Astrocyte (in vitro differentiated cells and primary cell): Measurements from ENCODE around the gene PRKCE. TPM values are rescaled to one million over a fixed set of nuclear protein-coding genes. Genes with fewer than 3 reads are reported as not detected.
A peak's percentile ranks its signal among the peaks of the same experiment; 100 is the strongest.

ENCODE experiments used
- DNase-seq: peaks from one replicate; pipeline ENCODE4 v3.0.0-alpha.2; 2010; ENCODE audit warnings: low read depth
- FAIRE-seq: peaks from 2 replicates; lab custom pipeline; 2011; peaks lifted over from hg19 to GRCh38; lab: Jason Lieb, UNC
- H2AFZ ChIP-seq: 2 replicates; pipeline ENCODE4 v1.6.0; 2012; ENCODE audit warnings: low read depth, low read length, inconsistent platforms
- H3K27ac ChIP-seq: 2 replicates; pipeline ENCODE4 v1.5.1; 2011; ENCODE audit warnings: low read depth, low read length, inconsistent platforms
- H3K27me3 ChIP-seq: 2 replicates; pipeline ENCODE4 v1.6.0; 2011; ENCODE audit warnings: low read length, inconsistent platforms; ENCODE audit not compliant: insufficient read depth
- H3K36me3 ChIP-seq: 2 replicates; pipeline ENCODE4 v1.5.1; 2011; ENCODE audit warnings: low read length, inconsistent platforms; ENCODE audit not compliant: insufficient read depth
- H3K4me1 ChIP-seq: 2 replicates; pipeline ENCODE4 v1.5.1; 2011; ENCODE audit warnings: low read length, inconsistent platforms; ENCODE audit not compliant: insufficient read depth
- H3K4me2 ChIP-seq: 2 replicates; pipeline ENCODE4 v1.6.0; 2012; ENCODE audit warnings: low read length, inconsistent platforms
- H3K4me3 ChIP-seq: 2 replicates; pipeline ENCODE4 v1.5.1; 2011; ENCODE audit warnings: low read depth, mild to moderate bottlenecking, low read length, inconsistent platforms; ENCODE audit not compliant: insufficient read depth
- H3K79me2 ChIP-seq: 2 replicates; pipeline ENCODE4 v1.6.0; 2012; ENCODE audit warnings: mild to moderate bottlenecking, low read length, inconsistent platforms; ENCODE audit not compliant: insufficient read depth
- H3K9ac ChIP-seq: 2 replicates; pipeline ENCODE4 v1.6.0; 2012; ENCODE audit warnings: mild to moderate bottlenecking, low read length, inconsistent platforms
- H3K9me3 ChIP-seq: 2 replicates; pipeline ENCODE4 v1.5.1; 2012; ENCODE audit warnings: low read depth, mild to moderate bottlenecking, low read length, inconsistent platforms; ENCODE audit not compliant: insufficient read depth
- H4K20me1 ChIP-seq: 2 replicates; pipeline ENCODE4 v1.6.0; 2012; ENCODE audit warnings: low read length, inconsistent platforms; ENCODE audit not compliant: insufficient read depth
- H3K27ac Mint-ChIP-seq: one replicate; pipeline ENCODE4 v1.8.0; 2021; ENCODE audit warnings: mild to moderate bottlenecking, mixed read lengths; ENCODE audit not compliant: unreplicated experiment
- H3K27me3 Mint-ChIP-seq: one replicate; pipeline ENCODE4 v1.8.0; 2021; ENCODE audit warnings: low read depth, mixed read lengths; ENCODE audit not compliant: unreplicated experiment
- H3K36me3 Mint-ChIP-seq: one replicate; pipeline ENCODE4 v1.8.0; 2021; ENCODE audit warnings: low read depth, mixed read lengths; ENCODE audit not compliant: unreplicated experiment
- H3K4me1 Mint-ChIP-seq: one replicate; pipeline ENCODE4 v1.8.0; 2021; ENCODE audit warnings: low read depth, mixed read lengths; ENCODE audit not compliant: unreplicated experiment
- H3K4me3 Mint-ChIP-seq: one replicate; pipeline ENCODE4 v1.8.0; 2021; ENCODE audit warnings: mild to moderate bottlenecking, moderate library complexity, mixed read lengths; ENCODE audit not compliant: unreplicated experiment
- H3K9me3 Mint-ChIP-seq: one replicate; pipeline ENCODE4 v1.8.0; 2021; ENCODE audit warnings: mild to moderate bottlenecking, mixed read lengths; ENCODE audit not compliant: unreplicated experiment
- EZH2 ChIP-seq: IDR thresholded peaks from 2 replicates; pipeline ENCODE4 v1.6.1; 2012; ENCODE audit warnings: mild to moderate bottlenecking, low read length, inconsistent platforms; ENCODE audit not compliant: insufficient read depth
- total RNA-seq: library from RNA; stranded (reverse); gene quantifications from 2 replicates; pipeline ENCODE4 v1.2.1, GENCODE V29; 2021
- TF ChIP-seq, protein P1 (sequence below): IDR thresholded peaks from 2 replicates; pipeline ENCODE4 v1.5.1; 2011; ENCODE audit warnings: low read depth, mild to moderate bottlenecking, inconsistent platforms, low read length, moderate library complexity; ENCODE audit not compliant: insufficient read depth

The PRKCE gene
- total RNA-seq, 1 donor from 2014 or later = 12.8 TPM

DNA sequence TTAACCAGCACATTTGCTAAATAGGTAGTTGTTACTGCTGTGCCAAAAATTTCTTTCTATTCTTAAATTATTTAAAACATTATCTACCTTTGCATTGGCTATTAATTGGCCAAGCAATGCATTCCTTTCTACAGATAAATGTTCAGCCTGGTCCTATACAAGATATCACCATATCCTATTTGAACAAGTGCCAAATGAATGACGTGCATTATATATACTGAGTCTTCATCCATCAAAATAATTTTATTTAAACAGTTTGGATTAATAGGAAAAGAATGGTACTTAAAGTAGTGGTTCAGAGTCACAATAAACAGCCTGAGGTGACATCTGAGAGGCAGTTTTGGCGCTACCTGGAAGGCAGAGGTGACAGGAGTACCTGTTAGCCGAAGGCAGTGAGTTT lies 415.6 kb downstream of the PRKCE start:
- FAIRE-seq = no peak

DNA sequence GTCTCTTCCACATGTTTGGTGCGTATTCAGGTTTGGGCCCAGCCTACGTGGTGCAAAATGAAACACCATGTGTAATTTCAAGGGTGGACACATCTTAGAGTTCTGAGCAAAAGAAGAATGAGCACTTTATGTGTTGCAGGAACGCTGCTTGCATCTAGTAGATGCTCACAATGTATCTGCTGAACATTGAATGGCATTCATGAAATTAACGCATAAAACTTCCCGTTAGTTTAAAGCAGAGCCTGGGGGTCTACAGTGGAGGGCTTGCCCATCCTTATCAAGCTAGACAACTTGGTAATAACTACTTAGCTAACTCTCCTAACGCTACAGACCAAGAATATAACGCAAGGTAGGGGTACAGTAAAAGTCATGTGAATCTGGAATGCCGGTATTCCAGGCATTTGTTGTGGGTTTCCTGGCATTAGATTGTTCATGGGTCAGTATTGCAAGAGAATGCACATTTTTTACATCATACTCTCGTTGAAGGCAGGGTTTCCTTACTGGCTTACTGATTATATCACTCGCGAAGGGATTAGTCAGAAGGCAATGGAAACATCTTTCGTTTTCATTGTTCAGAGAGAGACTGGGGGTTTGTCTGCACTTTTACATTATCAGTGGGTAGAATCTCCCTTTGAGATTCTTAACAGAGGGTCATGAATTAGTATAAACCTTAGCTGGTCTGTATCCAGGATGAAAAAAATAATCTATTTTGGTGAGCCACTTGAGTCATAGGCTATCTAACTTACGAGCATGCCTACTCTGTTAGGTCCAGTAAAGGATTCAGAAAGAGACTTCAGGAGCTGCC lies 416.2 kb downstream of the PRKCE start:
- H3K9me3 ChIP-seq = no peaks in the 10 kb centered on the region
- H3K27me3 Mint-ChIP-seq = no peaks in the 10 kb centered on the region
- peak overlapping the region; percentile 32 for H3K4me3 ChIP-seq
- no peaks in the 10 kb centered on the region for H3K36me3 ChIP-seq
- peaks cover 44% of the 10 kb centered on the region for H3K4me1 ChIP-seq
- no peak for TF ChIP-seq EZH2
- TF ChIP-seq, protein P1, sequence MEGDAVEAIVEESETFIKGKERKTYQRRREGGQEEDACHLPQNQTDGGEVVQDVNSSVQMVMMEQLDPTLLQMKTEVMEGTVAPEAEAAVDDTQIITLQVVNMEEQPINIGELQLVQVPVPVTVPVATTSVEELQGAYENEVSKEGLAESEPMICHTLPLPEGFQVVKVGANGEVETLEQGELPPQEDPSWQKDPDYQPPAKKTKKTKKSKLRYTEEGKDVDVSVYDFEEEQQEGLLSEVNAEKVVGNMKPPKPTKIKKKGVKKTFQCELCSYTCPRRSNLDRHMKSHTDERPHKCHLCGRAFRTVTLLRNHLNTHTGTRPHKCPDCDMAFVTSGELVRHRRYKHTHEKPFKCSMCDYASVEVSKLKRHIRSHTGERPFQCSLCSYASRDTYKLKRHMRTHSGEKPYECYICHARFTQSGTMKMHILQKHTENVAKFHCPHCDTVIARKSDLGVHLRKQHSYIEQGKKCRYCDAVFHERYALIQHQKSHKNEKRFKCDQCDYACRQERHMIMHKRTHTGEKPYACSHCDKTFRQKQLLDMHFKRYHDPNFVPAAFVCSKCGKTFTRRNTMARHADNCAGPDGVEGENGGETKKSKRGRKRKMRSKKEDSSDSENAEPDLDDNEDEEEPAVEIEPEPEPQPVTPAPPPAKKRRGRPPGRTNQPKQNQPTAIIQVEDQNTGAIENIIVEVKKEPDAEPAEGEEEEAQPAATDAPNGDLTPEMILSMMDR = no peak
- FAIRE-seq (peak; percentile 83), DNase-seq (peak; percentile 99)
- peak overlapping the region; percentile 74 for H3K4me2 ChIP-seq
- H3K4me1 Mint-ChIP-seq = peaks cover 59% of the 10 kb centered on the region
- no peaks in the 10 kb centered on the region for H3K27me3 ChIP-seq
- H3K27ac ChIP-seq = peak overlapping the region; percentile 83
- no peaks in the 10 kb centered on the region for H3K9me3 Mint-ChIP-seq
- H3K79me2 ChIP-seq = no peaks in the 10 kb centered on the region
- H3K36me3 Mint-ChIP-seq = no peaks in the 10 kb centered on the region
- H3K9ac ChIP-seq = peak overlapping the region; percentile 66
- peak overlapping the region; percentile 98 for H3K27ac Mint-ChIP-seq
- H2AFZ ChIP-seq = no peak overlapping the region
- H4K20me1 ChIP-seq = no peaks in the 10 kb centered on the region
- peak overlapping the region; percentile 36 for H3K4me3 Mint-ChIP-seq

More for the DNA sequence above, 415.6 kb downstream of the PRKCE start:
- no peaks in the 10 kb centered on the region for H3K36me3 ChIP-seq
- peak overlapping the region; percentile 48 for H3K9ac ChIP-seq
- H3K9me3 ChIP-seq = no peaks in the 10 kb centered on the region
- peak overlapping the region; percentile 83 for H3K27ac ChIP-seq
- H3K9me3 Mint-ChIP-seq = no peaks in the 10 kb centered on the region
- no peaks in the 10 kb centered on the region for H3K79me2 ChIP-seq
- no peak overlapping the region for H3K4me3 Mint-ChIP-seq
- H3K4me3 ChIP-seq = no peak overlapping the region
- H4K20me1 ChIP-seq = no peaks in the 10 kb centered on the region
- no peak for TF ChIP-seq EZH2
- TF ChIP-seq, protein P1 = no peak
- H3K4me1 ChIP-seq = peaks cover 38% of the 10 kb centered on the region
- H3K36me3 Mint-ChIP-seq = no peaks in the 10 kb centered on the region
- no peaks in the 10 kb centered on the region for H3K27me3 ChIP-seq
- H3K27ac Mint-ChIP-seq = peak overlapping the region; percentile 98
- no peak for DNase-seq
- H2AFZ ChIP-seq = no peak overlapping the region
- H3K4me2 ChIP-seq = peak overlapping the region; percentile 74
- peaks cover 53% of the 10 kb centered on the region for H3K4me1 Mint-ChIP-seq
- H3K27me3 Mint-ChIP-seq = no peaks in the 10 kb centered on the region

DNA sequence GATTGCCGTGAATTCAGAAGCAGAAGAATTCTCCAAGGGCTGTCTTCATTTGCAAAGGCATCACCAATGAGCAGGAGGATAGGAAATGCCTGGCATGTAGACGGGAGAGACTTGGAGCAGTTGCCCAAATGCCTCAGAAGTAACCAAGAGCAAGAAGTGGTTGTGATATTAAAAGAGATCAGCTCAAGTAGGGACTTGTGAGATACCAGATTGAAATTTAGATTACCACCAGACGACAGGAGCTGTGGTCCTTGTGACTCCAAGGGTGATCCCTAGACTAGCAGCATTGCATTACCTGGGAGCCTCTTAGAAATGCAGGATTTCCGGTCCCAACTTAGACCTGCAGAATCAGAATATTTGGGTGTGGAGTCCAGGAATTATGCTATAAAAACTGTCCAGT lies 417.2 kb downstream of the PRKCE start:
- Histone ChIP-seq H3K4me1 (peaks cover 50% of the 10 kb centered on the region), H3K27ac (peak overlapping the region; percentile 83), H3K79me2 (no peaks in the 10 kb centered on the region), H3K4me3 (no peak overlapping the region), H3K36me3 (no peaks in the 10 kb centered on the region), H2AFZ (no peak overlapping the region), H4K20me1 (no peaks in the 10 kb centered on the region), H3K4me2 (peak overlapping the region; percentile 74), H3K9me3 (no peaks in the 10 kb centered on the region), H3K27me3 (no peaks in the 10 kb centered on the region), H3K9ac (peak overlapping the region; percentile 66)
- H3K27ac Mint-ChIP-seq = peak overlapping the region; percentile 79
- DNase-seq (no peak), FAIRE-seq (no peak)
- no peaks in the 10 kb centered on the region for H3K36me3 Mint-ChIP-seq
- H3K4me1 Mint-ChIP-seq = peaks cover 63% of the 10 kb centered on the region
- no peak overlapping the region for H3K4me3 Mint-ChIP-seq
- TF ChIP-seq, protein P1 = no peak
- TF ChIP-seq EZH2 = no peak
- H3K27me3 Mint-ChIP-seq = no peaks in the 10 kb centered on the region
- H3K9me3 Mint-ChIP-seq = no peaks in the 10 kb centered on the region
